H9 (cell line): ENCODE measurements around the gene DHX35. TPM values are rescaled to one million over a fixed set of nuclear protein-coding genes. Genes with fewer than 3 reads are reported as not detected.

ENCODE experiments used
- DNase-seq: peaks from one replicate; pipeline ENCODE4 v3.0.0-alpha.2; 2017
- H2AFZ ChIP-seq: one replicate; pipeline ENCODE4 v1.6.1; 2013; ENCODE audit warnings: mild to moderate bottlenecking, low read length, control low read depth, moderate library complexity
- H2AK5ac ChIP-seq: 2 replicates; pipeline ENCODE4 v1.6.1; 2013; ENCODE audit warnings: low read length, control low read depth, mixed read lengths; ENCODE audit not compliant: insufficient read length
- H2BK120ac ChIP-seq: one replicate; pipeline ENCODE4 v1.6.1; 2013; ENCODE audit warnings: low read depth, mild to moderate bottlenecking, low read length, control low read depth, inconsistent platforms; ENCODE audit not compliant: poor library complexity, severe bottlenecking
- H2BK12ac ChIP-seq: 2 replicates; pipeline ENCODE4 v1.6.1; 2013; ENCODE audit warnings: low read length, control low read depth, mixed read lengths, low read depth; ENCODE audit not compliant: insufficient read length
- H2BK15ac ChIP-seq: 2 replicates; pipeline ENCODE4 v1.6.1; 2013; ENCODE audit warnings: low read depth, low read length, control low read depth
- H2BK20ac ChIP-seq: one replicate; pipeline ENCODE4 v1.6.1; 2013; ENCODE audit warnings: low read depth, mild to moderate bottlenecking, low read length, control low read depth, inconsistent platforms; ENCODE audit not compliant: poor library complexity, severe bottlenecking
- H2BK5ac ChIP-seq: 2 replicates; pipeline ENCODE4 v1.6.1; 2013; ENCODE audit warnings: low read length, control low read depth, mixed read lengths; ENCODE audit not compliant: insufficient read length
- H3K14ac ChIP-seq: 2 replicates; pipeline ENCODE4 v1.6.1; 2013; ENCODE audit warnings: low read length, control low read depth; ENCODE audit not compliant: insufficient read depth
- H3K18ac ChIP-seq: 2 replicates; pipeline ENCODE4 v1.6.1; 2013; ENCODE audit warnings: low read depth, mild to moderate bottlenecking, mixed read lengths, low read length, control low read depth; ENCODE audit not compliant: insufficient read length
- H3K23ac ChIP-seq: 2 replicates; pipeline ENCODE4 v1.6.1; 2013; ENCODE audit warnings: low read length, control low read depth, mixed read lengths, low read depth; ENCODE audit not compliant: insufficient read length
- H3K23me2 ChIP-seq: 2 replicates; pipeline ENCODE4 v1.6.1; 2013; ENCODE audit warnings: low read depth, mild to moderate bottlenecking, mixed read lengths, low read length, control low read depth; ENCODE audit not compliant: insufficient read length, poor library complexity, severe bottlenecking
- H3K27ac ChIP-seq: 2 replicates; pipeline ENCODE4 v1.5.1; 2013; ENCODE audit warnings: low read length, control low read depth, mixed read lengths, low read depth; ENCODE audit not compliant: insufficient read length
- H3K27me3 ChIP-seq: 2 replicates; pipeline ENCODE4 v1.6.1; 2013; ENCODE audit warnings: low read length, control low read depth, inconsistent platforms; ENCODE audit not compliant: insufficient read depth
- H3K4ac ChIP-seq: 2 replicates; pipeline ENCODE4 v1.6.1; 2013; ENCODE audit warnings: low read depth, mild to moderate bottlenecking, control low read depth, inconsistent platforms, low read length, moderate library complexity
- H3K4me1 ChIP-seq: 2 replicates; pipeline ENCODE4 v1.6.1; 2013; ENCODE audit warnings: low read length, control low read depth, inconsistent platforms; ENCODE audit not compliant: insufficient read depth
- H3K4me2 ChIP-seq: 2 replicates; pipeline ENCODE4 v1.6.1; 2013; ENCODE audit warnings: low read length, control low read depth, mixed read lengths; ENCODE audit not compliant: insufficient read length, insufficient read depth
- H3K56ac ChIP-seq: 2 replicates; pipeline ENCODE4 v1.6.1; 2013; ENCODE audit warnings: low read depth, mild to moderate bottlenecking, mixed read lengths, low read length, control low read depth; ENCODE audit not compliant: insufficient read length
- H3K79me1 ChIP-seq: 2 replicates; pipeline ENCODE4 v1.6.1; 2013; ENCODE audit warnings: low read depth, mild to moderate bottlenecking, moderate library complexity, low read length, control low read depth, inconsistent platforms; ENCODE audit not compliant: insufficient read depth, poor library complexity, severe bottlenecking
- H3K79me2 ChIP-seq: 2 replicates; pipeline ENCODE4 v1.6.1; 2013; ENCODE audit warnings: low read length, control low read depth, inconsistent platforms; ENCODE audit not compliant: insufficient read depth
- H3K9ac ChIP-seq: 2 replicates; pipeline ENCODE4 v1.6.1; 2013; ENCODE audit warnings: low read length, control low read depth, mixed read lengths; ENCODE audit not compliant: insufficient read length; ENCODE audit errors: extremely low read depth
- H3K9me3 ChIP-seq: one replicate; pipeline ENCODE4 v1.6.1; 2013; ENCODE audit warnings: low read depth, low read length, inconsistent platforms; ENCODE audit not compliant: control insufficient read depth
- H3T11ph ChIP-seq: one replicate; pipeline ENCODE4 v1.6.1; 2013; ENCODE audit warnings: mild to moderate bottlenecking, low read length, control low read depth, inconsistent platforms
- H4K20me1 ChIP-seq: one replicate; pipeline ENCODE4 v1.6.1; 2013; ENCODE audit not compliant: control insufficient read depth, insufficient read length, insufficient read depth
- H4K5ac ChIP-seq: 2 replicates; pipeline ENCODE4 v1.6.1; 2013; ENCODE audit warnings: low read depth, mild to moderate bottlenecking, mixed read lengths, low read length, control low read depth; ENCODE audit not compliant: insufficient read length
- H4K8ac ChIP-seq: replicated peaks from 2 replicates; pipeline ENCODE4 v1.6.1; 2013; ENCODE audit warnings: low read length, control low read depth, mixed read lengths, low read depth; ENCODE audit not compliant: insufficient read length
- H4K91ac ChIP-seq: 2 replicates; pipeline ENCODE4 v1.6.1; 2013; ENCODE audit warnings: low read depth, mild to moderate bottlenecking, moderate library complexity, mixed read lengths, low read length, control low read depth; ENCODE audit not compliant: insufficient read length
- H3K27ac Mint-ChIP-seq, 3 experiments: 2 replicates in 2 of 3; 3 replicates in 1 of 3; pipeline ENCODE4 v1.8.0; 2020 to 2021; ENCODE audit warnings: mixed read lengths in 3 of 3, mild to moderate bottlenecking in 1 of 3, moderate library complexity in 1 of 3
- H3K27me3 Mint-ChIP-seq: 2 replicates; pipeline ENCODE4 v1.8.0; 2021; ENCODE audit warnings: low read depth, mild to moderate bottlenecking, moderate library complexity, mixed read lengths
- H3K36me3 Mint-ChIP-seq, 3 experiments: 2 replicates in 2 of 3; 3 replicates in 1 of 3; pipeline ENCODE4 v1.8.0; 2020 to 2021; ENCODE audit warnings: low read depth in 3 of 3, mixed read lengths in 3 of 3; ENCODE audit not compliant: insufficient read depth in 1 of 3
- H3K4me1 Mint-ChIP-seq, 2 experiments: 2 replicates each; pipeline ENCODE4 v1.8.0; 2020; ENCODE audit warnings: mixed read lengths in 2 of 2
- H3K4me3 Mint-ChIP-seq, 2 experiments: 2 replicates in 1 of 2; 3 replicates in 1 of 2; pipeline ENCODE4 v1.8.0; 2020 to 2021; ENCODE audit warnings: mild to moderate bottlenecking in 2 of 2, mixed read lengths in 2 of 2, moderate library complexity in 1 of 2
- H3K9me3 Mint-ChIP-seq, 2 experiments: 2 replicates in 1 of 2; 3 replicates in 1 of 2; pipeline ENCODE4 v1.8.0; 2020; ENCODE audit warnings: mild to moderate bottlenecking in 2 of 2, mixed read lengths in 2 of 2, moderate library complexity in 1 of 2
- CTCF ChIP-seq: fragments of 200-600 bp; sonication (generic); conservative IDR thresholded peaks from 3 replicates; pipeline ENCODE4 v1.8.0; 2021; ENCODE audit warnings: antibody characterized with exemption, mild to moderate bottlenecking
- WGBS: extraction: QIAGEN DNeasy Blood & Tissue Kit; methylation state at CpG from one replicate; pipeline ENCODE4 v1.1.7; 2013; ENCODE audit warnings: missing lambda C conversion rate, low lambda C conversion rate, mixed read lengths; ENCODE audit not compliant: insufficient read length; ENCODE audit errors: extremely low coverage; 5-methylcytosine and 5-hydroxymethylcytosine counted together
- total RNA-seq: library from RNA; stranded (reverse); gene quantifications from 2 replicates; pipeline ENCODE4 v1.2.1, GENCODE V29; 2021

Gene DHX35
- total RNA-seq, 1 experiment from 2014 or later = 14.4 TPM

- Mint-ChIP-seq H3K9me3 (peaks cover 0 to 4% of the 10 kb centered on the region in 2 experiments; a peak in 1 of 5 replicates), H3K4me3 (no peak overlapping the region), H3K36me3 (peaks cover 38 to 69% (median 68%) of the 10 kb centered on the region in 3 experiments), H3K27ac (no peak overlapping the region), H3K4me1 (peaks cover 23 to 25% of the 10 kb centered on the region in 2 experiments), H3K27me3 (no peaks in the 10 kb centered on the region)
- no peaks in the 10 kb centered on the region for H4K20me1 ChIP-seq
- no peak overlapping the region for H2BK12ac ChIP-seq
- no peak overlapping the region for H3K18ac ChIP-seq
- H3K4ac ChIP-seq = no peak overlapping the region
- H3K23ac ChIP-seq = no peak overlapping the region
- no peak for TF ChIP-seq CTCF
- no peak overlapping the region for H3T11ph ChIP-seq
- H3K14ac ChIP-seq = no peak overlapping the region
- H3K79me2 ChIP-seq = no peaks in the 10 kb centered on the region
- H3K27me3 ChIP-seq = no peaks in the 10 kb centered on the region
- no peak overlapping the region for H2AK5ac ChIP-seq
- H4K91ac ChIP-seq = no peak overlapping the region
- H3K23me2 ChIP-seq = no peaks in the 10 kb centered on the region
- DNase-seq = no peak
- H3K27ac ChIP-seq = no peak overlapping the region
- no peak overlapping the region for H2BK5ac ChIP-seq
- no peak overlapping the region for H3K56ac ChIP-seq
- H3K9ac ChIP-seq = no peak overlapping the region
- H4K5ac ChIP-seq = no peak overlapping the region
- H3K79me1 ChIP-seq = no peaks in the 10 kb centered on the region
- no peak overlapping the region for H2BK20ac ChIP-seq
- WGBS = no CpG with 5 or more reads among the region's 2 CpGs
- no peak overlapping the region for H4K8ac ChIP-seq
- H2BK120ac ChIP-seq = no peak overlapping the region
- no peak overlapping the region for H3K4me2 ChIP-seq
- no peak overlapping the region for H2BK15ac ChIP-seq
- peaks cover 4% of the 10 kb centered on the region for H3K4me1 ChIP-seq
- H2AFZ ChIP-seq = no peak overlapping the region
- no peaks in the 10 kb centered on the region for H3K9me3 ChIP-seq
Observed at GRCh38 chr20:39013662-39014109, 51.5 kb downstream of the DHX35 start.
